Stimulated activated CD8-positive, alpha-beta memory T cell treated with anti-CD3 and anti-CD28 coated beads, Interleukin-15, amount 100 ng/mL, for 1 hour (primary cell): Measurements from ENCODE around the gene NFAM1.

Experiments
- DNase-seq: peaks from one replicate; pipeline ENCODE4 v3.0.0-alpha.2; 2020; ENCODE audit warnings: low read depth

NFAM1 gene

DNA sequence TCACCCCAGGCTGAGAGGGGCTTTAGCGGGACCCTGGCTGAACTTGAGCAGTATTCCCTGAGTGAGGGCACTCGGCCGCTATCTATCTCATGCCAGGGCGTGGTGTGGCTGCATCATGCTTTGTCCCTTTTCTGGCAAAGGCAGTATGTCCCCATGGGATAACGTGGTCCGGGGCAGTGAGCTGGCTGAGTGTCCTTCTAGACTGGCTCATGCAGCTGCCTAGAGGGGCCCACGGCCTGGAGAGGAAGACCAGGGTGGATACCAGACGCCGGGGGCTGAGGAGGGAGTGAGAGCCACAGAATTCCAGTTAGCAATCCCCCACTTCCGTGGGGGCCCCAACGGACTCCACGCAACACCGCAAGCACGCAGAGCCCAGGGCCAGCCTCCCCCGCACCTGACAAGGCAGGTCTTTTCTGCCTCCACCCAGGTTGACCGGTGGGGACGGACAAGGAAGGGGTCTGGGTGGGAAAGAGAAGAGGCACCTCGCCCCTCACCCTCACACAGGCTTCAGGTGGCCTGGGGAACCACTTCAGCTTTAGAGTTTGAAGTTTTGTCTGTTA, 15.5 kb downstream of the NFAM1 start:
- no peak for DNase-seq

DNA sequence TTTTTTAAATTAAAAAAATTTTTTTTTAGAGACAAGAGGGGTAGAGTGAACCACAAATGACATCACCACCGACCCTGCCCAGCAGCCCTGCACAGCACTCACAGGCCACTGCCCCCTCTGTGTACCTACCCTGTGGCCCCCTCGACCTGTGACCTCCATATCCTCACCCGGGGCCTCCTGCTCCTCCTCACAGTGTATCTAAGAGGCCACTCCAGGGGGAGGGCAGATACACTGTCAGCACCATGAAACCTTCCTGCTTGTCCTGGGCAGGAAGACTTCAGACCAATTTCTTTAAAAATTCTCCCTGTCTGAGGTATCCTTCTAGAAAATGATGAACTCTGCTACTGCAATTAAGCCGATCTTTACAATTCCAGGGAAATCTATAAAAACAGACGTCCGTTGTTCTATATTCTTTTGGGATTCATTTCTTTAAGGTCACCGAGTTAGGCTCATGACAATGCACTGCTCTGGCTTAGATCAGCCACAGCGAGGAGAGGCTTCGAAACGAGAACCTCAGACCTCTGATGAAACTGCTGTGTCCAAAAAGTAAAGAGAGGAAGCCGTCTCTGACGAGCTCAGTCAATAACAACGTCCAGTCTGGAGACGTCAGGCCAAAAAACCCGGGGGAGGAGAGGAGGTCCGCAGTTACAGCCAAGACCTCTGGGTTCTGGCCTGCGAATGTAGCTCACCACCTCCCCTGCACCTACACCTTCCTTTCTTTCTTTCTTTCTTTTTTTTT, 17.5 kb downstream of the NFAM1 start:
- DNase-seq: no peak

DNA sequence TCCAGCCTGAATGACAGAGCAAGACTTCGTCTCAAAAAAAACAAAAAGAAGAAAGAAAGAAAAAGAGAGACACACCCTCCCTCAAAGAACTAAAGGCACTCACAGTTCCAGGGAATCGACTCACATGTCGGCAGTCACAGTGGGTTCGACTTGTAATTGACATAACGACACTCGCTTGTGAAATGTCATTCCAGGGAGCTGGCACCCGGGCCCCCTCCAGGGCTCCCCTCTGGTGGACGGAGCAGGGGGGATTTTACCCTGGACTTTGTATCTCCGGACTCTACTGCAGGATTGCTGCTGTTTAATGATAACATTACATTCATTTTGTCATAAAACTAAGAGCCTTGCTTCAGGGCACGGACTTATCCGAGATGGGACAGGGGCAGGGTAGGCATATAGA, 18.2 kb downstream of the NFAM1 start:
- DNase-seq: no peak

DNA sequence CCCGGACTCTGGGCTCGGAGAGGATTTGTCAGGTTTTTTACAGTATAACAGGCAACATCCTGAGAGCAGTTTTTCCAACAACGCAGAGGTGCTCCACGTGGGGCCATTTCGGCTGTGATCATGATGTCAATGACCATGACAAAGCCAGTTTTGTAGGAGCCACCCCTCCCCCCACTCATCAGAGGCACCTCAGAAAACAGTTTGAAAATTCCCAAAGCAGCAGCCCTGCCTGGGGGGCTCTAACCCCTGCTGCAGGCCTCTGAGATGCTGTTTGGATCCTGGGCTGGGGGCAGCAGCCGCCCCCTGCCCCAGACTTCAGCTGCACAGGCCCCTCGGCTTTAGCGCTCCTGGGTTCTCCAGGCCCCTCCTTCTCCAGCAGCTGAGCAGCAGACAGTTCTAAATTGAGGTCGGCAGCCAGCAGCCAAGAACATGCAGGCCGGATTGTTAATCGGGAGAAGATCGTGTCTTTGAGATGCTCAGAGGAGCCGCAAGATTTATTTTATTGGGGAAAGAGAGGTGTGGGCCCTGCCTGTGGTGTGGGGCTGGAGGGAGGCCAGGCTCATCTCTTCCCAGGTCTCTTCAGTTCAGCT, 19.4 kb downstream of the NFAM1 start:
- DNase-seq: no peak

DNA sequence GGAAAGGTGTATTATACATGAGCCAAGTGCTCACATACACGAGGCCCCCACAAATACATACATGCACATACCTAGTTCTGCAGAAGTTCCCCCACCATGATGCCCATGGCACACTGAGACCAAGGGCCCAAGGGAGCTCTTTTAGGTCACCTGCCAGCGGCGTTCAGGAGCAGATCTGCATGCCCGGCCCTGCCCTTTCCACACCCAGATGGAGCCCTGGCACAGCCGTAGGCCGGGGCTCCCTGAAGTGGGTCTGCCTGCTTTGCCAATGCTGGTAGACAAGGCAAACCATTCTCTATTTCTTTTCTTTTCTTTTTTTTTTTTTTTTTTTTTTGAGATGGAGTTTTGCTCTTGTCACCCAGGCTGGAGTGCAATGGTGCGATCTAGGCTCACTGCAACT, 21.5 kb downstream of the NFAM1 start:
- DNase-seq: no peak

DNA sequence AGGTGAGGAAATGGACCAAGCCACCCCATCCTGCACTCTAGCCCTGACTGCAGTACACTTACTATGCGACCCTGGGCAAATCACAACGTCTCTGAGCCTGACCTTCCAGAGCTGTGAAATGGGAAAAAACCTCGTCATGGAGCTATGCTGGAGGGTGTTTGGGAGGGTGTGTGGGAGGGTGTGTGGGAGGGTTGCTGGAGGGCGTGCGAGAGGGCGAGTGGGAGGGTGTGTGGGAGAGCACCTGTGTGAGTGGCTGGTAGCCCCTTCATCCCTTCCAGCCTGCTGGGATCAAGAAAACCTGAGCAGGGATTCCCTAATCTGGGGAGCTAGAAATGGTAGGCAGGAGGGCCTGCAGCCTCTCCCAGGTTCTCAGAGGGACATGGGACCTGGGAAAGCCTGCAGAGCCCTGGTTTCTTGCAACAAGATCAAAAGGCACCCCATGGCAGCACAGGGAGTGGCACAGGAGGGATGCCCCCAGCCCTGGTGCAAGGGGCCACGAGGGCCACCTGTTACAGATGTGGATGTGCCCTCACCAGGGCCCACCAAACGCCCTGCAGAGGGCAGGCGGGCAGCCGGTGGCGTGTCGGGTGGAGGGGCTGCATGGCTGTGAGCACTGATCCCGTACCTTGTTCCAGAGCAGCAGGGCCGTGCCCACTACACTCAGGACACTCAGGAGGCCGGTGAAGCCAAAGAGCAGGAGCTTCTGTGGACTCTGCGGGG, 23.2 kb downstream of the NFAM1 start:
- no peak for DNase-seq

DNA sequence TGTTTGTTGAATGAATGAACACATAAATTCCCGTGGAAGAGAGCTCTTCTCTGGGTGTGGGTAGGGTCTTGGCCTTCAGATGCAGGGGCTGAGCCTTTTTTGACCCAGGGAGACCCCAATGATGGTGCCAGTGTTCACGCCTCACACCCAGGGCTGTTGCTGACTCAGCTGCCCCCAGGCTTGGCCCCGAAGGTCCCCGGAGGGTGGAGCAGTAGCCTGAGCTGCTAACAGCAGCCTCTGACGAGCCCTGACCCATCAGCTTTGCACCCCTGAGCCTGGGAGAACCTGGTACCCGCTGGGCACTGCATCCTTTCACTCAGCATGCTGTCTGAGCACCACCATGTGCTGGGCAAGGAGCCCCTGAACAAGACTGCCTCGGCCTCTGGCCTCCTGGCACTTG, 23.9 kb downstream of the NFAM1 start:
- no peak for DNase-seq

DNA sequence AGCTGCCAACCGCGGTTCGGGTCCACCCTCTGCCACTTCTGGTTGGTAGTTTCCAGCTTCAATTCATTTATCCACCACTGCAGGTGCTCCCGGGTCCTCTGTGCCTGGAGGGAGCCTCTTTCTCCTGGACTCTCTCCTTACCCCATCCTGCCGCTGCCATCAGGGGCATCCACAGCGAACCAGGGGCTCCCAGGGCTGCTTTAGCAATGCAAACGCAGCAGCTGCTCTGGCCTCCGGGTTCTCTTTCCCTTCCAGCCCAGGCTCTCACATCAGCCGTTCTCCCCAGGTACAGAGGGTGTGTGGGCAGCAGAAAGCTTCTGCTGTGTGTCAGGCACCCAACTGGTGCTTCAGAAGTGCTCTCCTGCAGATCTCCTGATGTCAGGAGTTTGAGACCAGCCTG, 27.9 kb downstream of the NFAM1 start:
- no peak for DNase-seq

DNA sequence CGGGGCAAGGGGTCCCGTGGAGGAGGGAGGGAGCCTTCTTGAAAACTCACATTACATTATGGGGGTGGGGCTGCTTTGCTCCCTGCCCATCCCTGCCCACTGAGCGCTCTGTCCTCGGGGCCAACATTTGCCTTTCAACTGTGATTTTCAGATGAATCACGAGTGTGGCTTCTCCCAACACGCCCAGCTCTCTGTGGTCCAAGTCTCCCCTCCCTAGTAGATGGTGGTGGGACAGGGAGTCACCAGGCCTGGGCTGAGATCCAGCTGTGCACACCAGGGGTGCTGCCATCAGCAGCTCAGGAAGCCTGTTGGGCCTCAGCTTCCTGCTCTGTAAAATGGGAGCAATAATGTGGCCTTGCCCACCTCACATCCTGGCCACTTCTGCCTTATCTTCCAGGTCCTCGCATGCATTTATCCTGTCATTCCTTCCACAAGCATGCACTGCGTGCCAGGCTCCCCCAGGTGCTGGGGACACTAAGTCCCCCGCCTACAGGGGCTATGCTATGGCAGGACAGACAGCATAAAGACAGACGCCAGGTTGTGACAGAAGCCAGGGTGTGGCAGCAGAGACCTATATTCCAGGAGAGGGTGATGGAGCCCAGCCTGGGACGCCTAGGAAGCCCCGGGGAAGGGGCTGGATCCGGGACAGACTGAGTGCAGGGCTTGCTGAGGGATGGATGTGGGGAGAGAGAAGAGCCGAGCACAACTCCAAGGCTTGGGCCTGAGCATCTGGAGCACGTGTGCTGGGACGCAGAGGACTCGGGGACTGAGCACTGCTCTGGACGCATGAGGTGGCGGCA, 30.5 kb downstream of the NFAM1 start:
- DNase-seq: no peak

DNA sequence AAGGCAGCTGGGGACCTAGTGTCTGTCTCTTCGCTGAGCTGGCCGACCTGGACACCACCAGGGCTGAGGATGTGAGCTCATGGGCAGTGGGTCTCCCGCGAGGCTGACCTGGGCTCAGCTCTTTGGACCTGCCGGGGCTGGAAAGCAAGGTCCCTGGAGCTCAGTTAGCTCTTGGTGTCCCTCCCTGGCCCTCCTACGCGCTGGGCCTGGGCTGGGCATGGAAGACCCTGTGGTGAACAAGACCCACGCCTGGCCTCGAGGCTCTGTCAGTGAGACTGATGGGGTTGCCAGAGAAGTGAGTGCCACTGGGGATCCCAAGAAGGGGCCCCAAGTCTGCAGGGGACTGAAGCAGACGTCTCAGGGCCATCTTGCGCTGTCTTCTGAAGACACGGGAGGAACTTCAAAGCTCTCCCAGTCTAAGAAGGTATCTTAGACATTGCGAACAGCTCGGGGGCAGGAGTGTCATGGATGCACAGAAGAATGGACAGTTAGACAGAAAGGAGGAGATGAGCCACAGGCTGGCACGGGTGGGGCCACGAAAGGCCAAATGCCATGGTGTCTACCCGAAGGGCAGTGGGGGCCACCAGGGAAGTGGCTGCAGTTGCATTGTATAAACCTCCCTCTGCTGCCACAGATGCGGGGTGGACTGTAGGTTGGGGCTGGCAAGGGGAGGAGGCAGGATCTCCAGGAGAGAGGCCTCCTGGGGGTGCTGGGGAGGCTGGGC, 31.2 kb downstream of the NFAM1 start:
- DNase-seq: no peak

DNA sequence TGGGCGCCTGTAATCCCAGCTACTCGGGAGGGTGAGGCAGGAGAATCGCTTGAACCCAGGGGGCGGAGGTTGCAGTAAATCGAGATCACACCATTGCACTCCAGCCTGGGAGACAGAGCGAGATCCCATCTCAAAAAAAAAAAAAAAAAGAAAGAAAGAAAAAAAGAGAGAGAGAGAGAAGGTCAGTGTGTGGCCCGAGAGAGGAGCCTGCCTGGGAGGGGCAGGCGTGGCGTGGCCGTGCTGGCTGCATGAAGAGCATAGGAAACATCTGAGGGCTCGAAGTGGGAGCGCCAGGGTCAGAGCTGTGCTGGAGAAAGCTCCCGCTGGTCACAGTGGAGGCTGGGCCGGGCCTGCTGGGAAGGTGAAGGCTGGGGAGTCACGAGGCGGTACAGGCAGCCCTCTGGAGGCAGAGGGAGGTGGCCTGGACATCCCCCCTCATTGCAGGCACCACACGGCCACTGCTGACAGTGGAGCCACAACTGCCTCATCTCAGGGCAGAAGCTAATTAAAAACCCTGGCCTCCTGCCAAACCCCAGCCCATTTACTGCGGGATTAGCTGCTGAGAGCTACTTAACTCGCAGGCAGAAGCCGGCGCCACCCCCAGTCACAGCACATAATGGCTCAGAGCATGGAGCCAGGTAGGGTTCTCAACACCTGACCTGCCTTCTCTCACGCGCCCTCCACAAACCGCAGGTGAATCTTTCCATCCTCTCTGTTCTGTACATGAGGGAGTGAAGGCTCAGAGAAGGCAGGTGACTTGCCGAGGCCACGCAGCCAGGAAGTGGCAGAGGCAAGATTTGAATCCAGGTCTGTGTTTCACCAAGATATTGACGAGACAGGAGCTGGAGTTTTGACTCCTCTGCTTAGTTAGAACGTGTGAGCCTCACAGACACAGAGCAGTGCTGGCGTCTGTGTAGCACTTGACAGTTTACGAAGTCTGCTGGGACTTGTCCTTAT, 32.6 kb downstream of the NFAM1 start:
- DNase-seq: no peak

DNA sequence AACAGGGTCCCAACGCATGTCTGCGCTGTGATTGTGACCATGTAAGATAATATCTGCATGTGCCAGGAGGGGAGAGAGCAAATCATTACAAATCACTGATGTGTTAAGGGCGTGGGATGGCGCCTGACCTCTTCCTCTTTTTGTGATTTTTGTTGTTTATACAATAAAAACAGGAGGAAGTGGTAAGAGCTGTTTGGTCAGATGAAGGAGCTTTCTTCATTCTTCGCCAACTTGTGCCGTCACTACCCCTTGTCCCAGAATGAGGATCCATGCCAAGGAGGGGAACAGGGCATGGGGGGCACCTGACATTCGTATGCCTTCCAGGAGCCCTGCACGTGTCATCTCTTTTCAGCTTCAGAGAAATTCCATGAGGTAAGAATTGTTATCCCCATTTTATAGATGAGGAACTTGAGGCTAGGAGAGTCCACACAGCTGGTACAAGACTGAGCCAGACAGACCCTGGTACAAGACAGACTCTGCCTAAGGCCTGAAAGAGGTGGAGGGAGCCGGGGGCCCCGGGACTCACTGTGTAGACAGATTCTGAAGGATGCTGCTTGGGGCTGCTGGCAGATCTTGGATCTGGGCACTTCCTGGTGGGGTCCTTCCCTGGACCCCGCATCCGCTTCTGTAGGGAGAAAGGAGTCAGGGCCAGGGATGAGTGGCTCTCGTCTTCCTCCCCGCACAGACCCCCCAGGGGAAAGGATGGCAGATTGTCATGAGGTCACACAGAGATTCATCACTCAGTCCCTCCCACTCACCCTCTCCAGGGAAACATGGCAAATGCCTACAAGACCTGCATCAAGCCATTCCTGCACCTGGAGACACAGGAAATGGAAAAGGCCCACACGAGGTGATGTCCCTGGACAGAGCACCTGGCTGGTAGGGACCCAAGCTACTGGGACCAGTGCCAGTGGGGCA, 34.6 kb downstream of the NFAM1 start:
- no peak for DNase-seq

DNA sequence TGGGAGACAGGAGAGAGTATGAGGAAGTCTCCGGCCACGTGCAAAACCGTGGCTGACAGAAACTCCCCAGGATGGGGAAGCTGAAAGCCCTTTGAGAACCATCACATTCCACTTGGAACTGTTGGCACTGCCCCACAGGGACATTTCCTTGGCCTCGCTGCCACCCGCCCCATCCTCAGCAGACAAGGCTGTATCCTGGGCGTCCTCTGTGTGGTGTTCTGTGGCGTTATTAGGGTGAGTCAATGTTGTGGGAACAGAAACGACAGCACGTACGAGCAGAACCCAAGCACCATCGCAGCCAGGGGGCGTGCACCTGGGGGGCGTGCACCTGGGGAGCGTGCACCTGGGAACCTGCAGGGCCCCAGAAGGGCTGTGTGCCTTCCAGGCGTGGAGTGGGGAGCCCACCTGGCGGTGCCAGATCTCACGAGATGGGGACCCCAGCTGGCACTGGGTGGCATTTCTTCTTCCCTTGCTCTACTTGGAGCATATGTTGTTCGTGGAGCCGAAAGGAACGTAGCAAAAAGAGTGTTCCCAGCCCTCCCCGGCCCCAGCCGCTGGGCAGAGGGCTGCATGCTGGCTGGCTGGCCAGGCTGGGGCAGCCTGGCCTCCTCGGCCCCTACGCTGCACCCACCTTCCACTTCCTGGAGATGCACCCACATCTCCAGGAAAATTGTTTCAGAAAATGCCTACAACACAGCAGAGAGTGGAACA, 35.4 kb downstream of the NFAM1 start:
- no peak for DNase-seq

DNA sequence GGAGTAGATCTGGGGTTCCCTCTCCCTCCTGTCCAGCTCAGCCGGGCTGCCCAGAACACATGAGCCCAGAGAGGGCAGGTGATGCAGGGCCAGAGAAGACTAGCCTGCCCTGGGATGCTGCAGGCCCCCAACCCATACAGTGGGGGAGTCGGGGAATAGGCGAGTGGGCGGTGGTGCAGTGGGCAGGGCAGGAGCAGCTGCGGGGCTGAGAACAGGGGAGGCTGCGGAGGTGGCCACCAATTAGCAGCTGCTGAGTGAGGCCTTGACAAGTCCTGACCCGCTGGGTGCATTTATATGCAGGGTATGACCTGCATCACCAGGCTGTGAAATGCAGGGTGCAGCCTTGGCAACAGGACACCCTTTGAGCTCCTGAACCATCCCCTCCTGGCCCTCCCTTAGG, 43.1 kb downstream of the NFAM1 start:
- DNase-seq: no peak

DNA sequence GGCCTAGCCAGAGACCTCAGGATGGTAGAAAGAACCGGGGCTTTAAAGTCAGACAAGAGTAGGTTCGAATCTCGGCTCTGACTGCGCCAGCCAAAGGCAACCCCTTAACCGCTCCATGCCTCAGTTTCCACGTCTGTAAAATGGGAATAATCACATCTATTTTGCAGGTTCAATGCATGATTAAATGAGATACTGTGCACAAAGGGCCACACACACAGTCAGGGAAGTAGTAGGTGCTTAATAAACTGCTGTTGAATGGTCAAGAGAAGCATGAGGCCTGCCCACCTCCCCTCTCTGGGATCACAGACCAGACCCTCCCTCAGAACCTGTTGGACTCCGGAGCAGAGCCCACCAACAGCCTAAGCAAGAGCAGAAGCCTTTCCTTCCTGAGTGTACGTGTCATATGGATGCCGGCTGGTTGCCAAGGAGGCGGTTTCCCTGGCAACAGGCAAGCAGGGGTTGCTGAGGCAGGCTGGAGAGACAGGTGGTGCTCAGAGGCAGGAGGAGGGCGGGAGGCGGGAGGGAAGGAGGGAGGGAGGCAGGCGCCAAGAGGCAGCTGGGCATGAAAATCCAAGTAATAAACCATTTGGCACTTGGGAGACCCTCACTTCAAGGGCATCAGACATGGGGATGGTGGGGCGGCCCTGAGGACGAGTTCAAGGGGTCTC, 43.9 kb downstream of the NFAM1 start:
- no peak for DNase-seq

DNA sequence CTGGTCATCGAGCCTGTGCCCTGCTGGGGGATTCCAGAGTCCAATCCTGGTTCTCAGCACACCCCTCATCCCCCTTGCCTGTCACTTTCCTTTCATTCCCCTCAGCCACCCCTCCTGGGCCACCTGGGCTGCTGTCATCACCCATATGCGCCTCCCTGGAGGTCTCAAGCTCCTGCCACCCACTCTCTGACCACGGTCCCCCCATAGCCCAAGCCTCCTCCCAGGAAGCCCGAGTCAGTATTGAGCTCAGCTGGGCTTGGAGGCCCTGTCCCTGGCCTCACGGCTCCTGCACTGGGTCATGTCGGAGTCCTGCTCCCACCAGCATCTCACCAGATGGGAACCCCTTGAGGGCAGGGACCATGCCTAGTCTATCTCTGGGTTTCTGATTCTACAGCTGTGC, 44.6 kb downstream of the NFAM1 start:
- DNase-seq: no peak

DNA sequence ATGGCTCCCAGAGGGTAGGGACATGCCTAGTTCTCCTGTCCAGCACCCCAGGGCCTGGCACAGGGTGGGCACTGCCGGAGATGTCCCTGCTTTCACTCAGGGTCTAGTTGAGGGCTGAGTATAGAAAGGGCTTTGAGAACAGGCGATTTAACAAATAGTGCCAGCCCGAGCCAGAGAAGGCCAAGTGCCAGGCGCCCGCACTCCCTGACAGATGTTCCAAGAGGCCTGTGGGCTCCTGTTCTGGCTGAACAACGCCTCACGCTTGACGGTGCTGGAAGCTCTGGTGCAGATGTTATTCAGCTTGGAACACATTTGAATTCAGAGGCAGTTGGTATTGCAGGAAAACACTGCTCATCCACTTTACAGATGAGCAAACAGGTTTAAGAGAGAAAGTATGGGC, 46.5 kb downstream of the NFAM1 start:
- no peak for DNase-seq

DNA sequence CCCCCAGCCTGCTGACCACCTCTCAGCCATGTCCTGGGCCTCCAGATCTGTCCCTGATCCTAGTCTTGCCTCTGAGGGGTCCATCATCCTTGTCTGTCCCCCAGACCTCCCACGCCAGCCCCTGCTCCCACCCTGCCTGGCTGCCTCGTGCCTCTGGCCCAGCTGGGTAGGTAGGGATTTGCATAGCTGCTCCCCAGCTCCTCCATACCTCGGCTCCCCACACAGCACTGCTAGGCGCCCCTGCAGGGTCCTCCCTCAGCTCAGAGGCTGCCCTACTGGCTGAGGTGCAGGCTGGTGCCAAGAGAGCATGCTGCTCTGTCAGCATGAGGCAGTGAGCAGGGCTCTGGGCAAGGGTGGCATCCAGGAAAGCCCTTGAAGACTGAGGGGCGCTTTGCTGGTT, 47.7 kb downstream of the NFAM1 start:
- no peak for DNase-seq
